H1 (cell line): Measurements from ENCODE around the gene CITED1. TPM values are rescaled to one million over a fixed set of nuclear protein-coding genes. Genes with fewer than 3 reads are reported as not detected.

Experiments used
- CBX5 ChIP-seq: fragments of 300-800, 300-1000 bp; sonication (generic); IDR thresholded peaks from 2 replicates; pipeline ENCODE4 v1.7.1; 2016; ENCODE audit warnings: antibody characterized with exemption, low read length, low read depth
- CHD7 ChIP-seq: fragments of 300-600 bp; sonication (generic); IDR thresholded peaks from 2 replicates; pipeline ENCODE4 v1.7.1; 2012; ENCODE audit warnings: low read length, moderate library complexity, mild to moderate bottlenecking, inconsistent platforms; ENCODE audit not compliant: insufficient replicate concordance
- HDAC6 ChIP-seq: IDR thresholded peaks from one replicate; pipeline ENCODE4 v1.7.1; 2012; ENCODE audit warnings: low read depth, mild to moderate bottlenecking, inconsistent platforms, low read length, moderate library complexity
- TAF1 ChIP-seq: IDR thresholded peaks from 2 replicates; pipeline ENCODE4 v1.6.1; 2011; ENCODE audit warnings: mild to moderate bottlenecking, low read depth, low read length
- polyA plus RNA-seq, 7 experiments: library from polyadenylated mRNA; depleted of rRNA in 3 of 7; stranded (reverse) in 5 of 7; unstranded in 2 of 7; fragments of >200 nt in 5 of 7; fragments of 200-250 nt in 2 of 7; gene quantifications; 1 replicate in 5 of 7; 2 replicates in 1 of 7; 4 replicates in 1 of 7; pipeline versions ENCODE4 v1.2.1 to v1.2.3, GENCODE V29; 2011 to 2013; ENCODE audit warnings: missing spikeins in 2 of 7, mixed read lengths in 2 of 7
- total RNA-seq: library from RNA; stranded (reverse); fragmentation: NEBNext Ultra II Directional; extraction: Animal tissue kit (Norgen Biotek cat#: 25700); gene quantifications from 2 replicates; pipeline ENCODE4 v1.2.1, GENCODE V29; 2021

Gene CITED1
- total and polyA plus RNA-seq, 2 of the 8 experiments (the other 6 are each of a cell fraction or from before 2014, with no cell fraction given) = 1.2 to 2.4 TPM

GRCh38 chrX:72326605-72327300 lies 21.0 kb upstream of the CITED1 start (continued):
- TF ChIP-seq HDAC6 (no peak), CHD7 (no peak), CBX5 (no peak), TAF1 (no peak)
